NB4 (cell line): Measurements from ENCODE around the gene RANBP1.

Source experiments
- CTCF ChIP-seq: IDR thresholded peaks from one replicate; pipeline ENCODE4 v1.5.1; 2012; ENCODE audit warnings: low read depth, low read length
- POLR2A ChIP-seq: IDR thresholded peaks from 2 replicates; pipeline ENCODE4 v1.6.1; 2011; ENCODE audit warnings: mild to moderate bottlenecking; ENCODE audit not compliant: insufficient read length; ENCODE audit errors: extremely low read depth
- TF ChIP-seq, protein P1 (sequence below): IDR thresholded peaks from 2 replicates; pipeline ENCODE4 v1.6.1; 2011; ENCODE audit warnings: low read depth, low read length

DNA sequence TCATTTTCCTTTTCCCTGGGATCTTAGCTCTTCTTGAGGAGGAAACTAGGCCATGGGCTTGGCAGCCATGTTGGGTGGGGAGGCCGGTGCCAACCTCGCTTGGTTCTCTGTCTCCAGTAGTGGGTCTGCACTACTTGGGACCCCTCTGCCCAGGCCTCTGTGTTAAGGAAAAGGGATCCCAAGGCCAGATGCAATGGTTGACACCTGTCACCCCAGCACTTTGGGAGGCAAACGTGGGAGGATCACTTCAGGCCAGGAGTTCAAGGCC is 13.8 kb downstream of the RANBP1 start:
- TF ChIP-seq, protein P1, sequence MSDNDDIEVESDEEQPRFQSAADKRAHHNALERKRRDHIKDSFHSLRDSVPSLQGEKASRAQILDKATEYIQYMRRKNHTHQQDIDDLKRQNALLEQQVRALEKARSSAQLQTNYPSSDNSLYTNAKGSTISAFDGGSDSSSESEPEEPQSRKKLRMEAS: no peak
- TF ChIP-seq CTCF: no peak
- no peak for TF ChIP-seq POLR2A
